Fibroblast of the aortic adventitia (primary cell): ENCODE measurements around the gene CALML3. TPM values are rescaled to one million over a fixed set of nuclear protein-coding genes. Genes with fewer than 3 reads are reported as not detected.
A peak's percentile ranks its signal among the peaks of the same experiment; 100 is the strongest.

Source experiments
- DNase-seq: peaks from one replicate; pipeline ENCODE4 v3.0.0-alpha.2; 2010; ENCODE audit warnings: low read depth
- H3K4me3 ChIP-seq: 2 replicates; pipeline ENCODE4 v1.5.1; 2011; ENCODE audit warnings: low read depth, mild to moderate bottlenecking, control low read depth, low read length, moderate library complexity
- total RNA-seq: library from RNA; depleted of rRNA; stranded (reverse); fragments of >200 nt; gene quantifications from 2 replicates; pipeline ENCODE4 v1.2.3, GENCODE V29; 2012; ENCODE audit warnings: low replicate concordance
- TF ChIP-seq, protein P1 (sequence below): IDR thresholded peaks from 2 replicates; pipeline ENCODE4 v1.5.1; 2011; ENCODE audit warnings: mild to moderate bottlenecking, low read length, control low read depth, inconsistent platforms; ENCODE audit not compliant: insufficient read depth

Gene CALML3
- total RNA-seq, 1 donor, result not detected

GRCh38 chr10:5547931-5548660 lies 23.3 kb downstream of the CALML3 start:
- peak; percentile 49 for DNase-seq
- peak overlapping the region; percentile 46 for H3K4me3 ChIP-seq
- TF ChIP-seq, protein P1, sequence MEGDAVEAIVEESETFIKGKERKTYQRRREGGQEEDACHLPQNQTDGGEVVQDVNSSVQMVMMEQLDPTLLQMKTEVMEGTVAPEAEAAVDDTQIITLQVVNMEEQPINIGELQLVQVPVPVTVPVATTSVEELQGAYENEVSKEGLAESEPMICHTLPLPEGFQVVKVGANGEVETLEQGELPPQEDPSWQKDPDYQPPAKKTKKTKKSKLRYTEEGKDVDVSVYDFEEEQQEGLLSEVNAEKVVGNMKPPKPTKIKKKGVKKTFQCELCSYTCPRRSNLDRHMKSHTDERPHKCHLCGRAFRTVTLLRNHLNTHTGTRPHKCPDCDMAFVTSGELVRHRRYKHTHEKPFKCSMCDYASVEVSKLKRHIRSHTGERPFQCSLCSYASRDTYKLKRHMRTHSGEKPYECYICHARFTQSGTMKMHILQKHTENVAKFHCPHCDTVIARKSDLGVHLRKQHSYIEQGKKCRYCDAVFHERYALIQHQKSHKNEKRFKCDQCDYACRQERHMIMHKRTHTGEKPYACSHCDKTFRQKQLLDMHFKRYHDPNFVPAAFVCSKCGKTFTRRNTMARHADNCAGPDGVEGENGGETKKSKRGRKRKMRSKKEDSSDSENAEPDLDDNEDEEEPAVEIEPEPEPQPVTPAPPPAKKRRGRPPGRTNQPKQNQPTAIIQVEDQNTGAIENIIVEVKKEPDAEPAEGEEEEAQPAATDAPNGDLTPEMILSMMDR, result no peak

- TF ChIP-seq, protein P1, result no peak
- H3K4me3 ChIP-seq, result no peak overlapping the region
Measured at GRCh38 chr10:5549462-5550249, 24.9 kb downstream of the CALML3 start.

DNA sequence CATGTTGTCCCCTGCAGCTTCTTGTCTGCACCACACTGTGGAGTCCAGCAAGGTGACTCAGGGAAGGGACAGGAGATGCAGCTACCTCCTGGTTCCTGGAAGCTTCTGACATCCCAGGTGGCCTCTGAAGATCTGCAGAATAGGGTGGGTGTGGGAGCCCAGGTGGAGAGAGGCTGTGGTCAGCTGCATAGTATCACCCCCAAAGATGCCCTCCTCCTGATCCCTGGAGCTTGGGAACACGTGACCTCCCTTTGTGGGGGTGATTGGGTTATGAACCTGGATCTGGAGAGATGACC lies 25.4 kb downstream of the CALML3 start:
- TF ChIP-seq, protein P1, result no peak
- no peak for DNase-seq
- no peak overlapping the region for H3K4me3 ChIP-seq

More at GRCh38 chr10:5549462-5550249, 24.9 kb downstream of the CALML3 start:
- no peak for DNase-seq

DNA sequence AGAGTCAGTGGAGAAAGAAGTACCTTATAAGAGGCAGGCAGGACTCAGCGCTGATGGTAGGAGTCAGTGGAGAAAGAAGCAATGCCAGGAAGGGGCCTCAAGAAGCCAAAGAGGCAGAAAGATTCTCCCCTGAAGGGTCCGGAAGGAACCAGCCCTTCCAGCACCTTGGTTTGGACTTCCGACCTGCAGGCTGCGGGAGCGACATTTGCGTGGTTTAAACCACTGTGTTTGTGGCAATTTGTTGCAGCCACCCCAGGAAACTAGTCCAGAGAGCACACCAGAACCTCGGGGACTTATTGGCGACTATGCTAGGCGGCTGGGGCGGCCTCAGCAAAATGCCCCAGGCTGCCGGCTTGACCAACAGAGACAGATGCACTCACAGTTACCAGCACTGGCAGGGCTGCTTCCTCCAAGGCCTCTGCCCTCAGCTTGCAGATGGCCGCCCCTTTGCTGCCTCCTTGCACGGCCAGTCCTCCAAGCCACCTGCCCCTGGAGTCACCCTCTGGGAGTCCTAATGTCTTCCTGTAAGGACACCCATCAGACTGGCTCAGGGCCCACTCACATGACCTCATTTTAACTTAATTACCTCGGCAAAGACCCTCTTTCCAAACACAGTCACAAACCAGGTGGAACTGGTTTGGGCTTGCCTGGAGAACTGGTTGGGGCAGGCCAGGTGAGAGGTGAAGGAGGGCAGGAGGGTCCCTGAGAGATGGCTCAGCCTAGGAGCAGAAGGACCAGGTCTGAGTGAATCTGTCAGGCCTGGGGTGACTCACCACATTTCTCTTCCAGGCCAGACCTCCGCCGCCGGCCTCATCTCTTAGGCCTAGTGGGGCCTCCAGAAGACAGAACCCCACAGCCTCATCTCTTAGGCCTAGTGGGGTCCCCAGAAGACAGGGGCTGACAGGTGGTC lies 26.1 kb downstream of the CALML3 start:
- H3K4me3 ChIP-seq, result no peak overlapping the region
- no peak for DNase-seq
- TF ChIP-seq, protein P1, result no peak

GRCh38 chr10:5551531-5552375 lies 27.0 kb downstream of the CALML3 start:
- TF ChIP-seq, protein P1, result no peak
- no peak for DNase-seq
- no peak overlapping the region for H3K4me3 ChIP-seq
